ENCODE results near the gene FBXO40. TPM values are rescaled to one million over a fixed set of nuclear protein-coding genes. Genes with fewer than 3 reads are reported as not detected.

The FBXO40 gene
- total RNA-seq, 1 donor from 2014 or later = 4.2 TPM

- Histone ChIP-seq H3K4me1 (ENCODE audit: control insufficient read depth in 3 of 3, insufficient read depth in 3 of 3, low read length in 3 of 3) (no peaks in the 10 kb centered on the region), H3K9ac (ENCODE audit: low read depth in 1 of 3, low read length in 3 of 3) (no peak overlapping the region), H3K4me3 (ENCODE audit: low read length in 3 of 3) (no peak overlapping the region), H3K27ac (ENCODE audit: low read depth, low read length) (no peak overlapping the region), H3K9me3 (ENCODE audit: control insufficient read depth in 3 of 3, low read length in 3 of 3) (no peaks in the 10 kb centered on the region), H3K36me3 (ENCODE audit: control insufficient read depth in 3 of 3, insufficient read depth in 3 of 3, low read length in 3 of 3) (peaks cover 0 to 4% (median 0%) of the 10 kb centered on the region in 3 donors), H3K27me3 (ENCODE audit: control insufficient read depth in 3 of 3, insufficient read depth in 3 of 3, low read length in 3 of 3) (no peaks in the 10 kb centered on the region)
Observed at GRCh38 chr3:121637922-121638321, 44.7 kb downstream of the FBXO40 start.

- Histone ChIP-seq H3K36me3 (ENCODE audit: control insufficient read depth in 3 of 3, insufficient read depth in 3 of 3, low read length in 3 of 3) (peaks cover 0 to 2% (median 1%) of the 10 kb centered on the region in 3 donors), H3K27me3 (ENCODE audit: control insufficient read depth in 3 of 3, insufficient read depth in 3 of 3, low read length in 3 of 3) (no peaks in the 10 kb centered on the region), H3K4me1 (ENCODE audit: control insufficient read depth in 3 of 3, insufficient read depth in 3 of 3, low read length in 3 of 3) (no peaks in the 10 kb centered on the region), H3K27ac (ENCODE audit: low read depth, low read length) (no peak overlapping the region), H3K4me3 (ENCODE audit: low read length in 3 of 3) (no peak overlapping the region), H3K9me3 (ENCODE audit: control insufficient read depth in 3 of 3, low read length in 3 of 3) (no peaks in the 10 kb centered on the region), H3K9ac (ENCODE audit: low read depth in 1 of 3, low read length in 3 of 3) (no peak overlapping the region)
Observed at GRCh38 chr3:121641127-121641526, 47.9 kb downstream of the FBXO40 start.

DNA sequence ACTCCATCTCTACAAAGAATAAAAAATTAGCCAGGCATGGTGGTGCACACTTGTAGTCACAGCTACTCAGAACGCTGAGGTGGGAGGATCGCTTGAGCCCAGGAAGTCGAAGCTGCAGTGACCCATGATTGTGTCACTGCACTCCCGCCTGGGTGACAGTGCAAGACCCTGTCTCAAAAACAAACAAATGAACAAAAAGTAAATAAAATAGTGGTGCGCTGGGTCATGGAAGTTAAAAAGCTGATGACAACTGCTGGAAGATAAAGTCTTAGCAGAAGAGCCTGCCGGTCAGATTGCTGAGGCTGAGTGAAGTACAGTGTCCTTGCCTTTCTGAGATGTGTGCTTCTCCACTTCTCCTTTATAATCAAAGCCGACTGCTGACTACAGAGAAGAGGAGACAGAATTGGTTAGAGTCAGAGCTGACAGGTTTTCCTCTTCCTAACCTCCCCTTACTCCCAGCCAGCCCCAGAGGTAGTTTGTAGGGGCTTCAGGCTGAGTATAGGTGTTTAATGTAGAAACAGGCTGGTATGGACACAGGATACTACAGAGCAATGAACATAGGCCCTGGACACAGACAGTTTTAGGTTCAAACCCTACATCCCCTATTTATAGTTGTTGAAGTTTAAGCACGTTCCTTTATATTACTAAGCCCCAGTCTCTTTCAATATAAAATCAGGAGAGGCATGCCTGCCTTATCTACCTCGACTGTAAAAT, 49.6 kb downstream of the FBXO40 start:
- no peak overlapping the region for H3K4me3 ChIP-seq (ENCODE audit: low read length in 3 of 3)
- no peaks in the 10 kb centered on the region for H3K27me3 ChIP-seq (ENCODE audit: control insufficient read depth in 3 of 3, insufficient read depth in 3 of 3, low read length in 3 of 3)
- no peak overlapping the region for H3K27ac ChIP-seq (ENCODE audit: low read depth, low read length)
- no peaks in the 10 kb centered on the region for H3K9me3 ChIP-seq (ENCODE audit: control insufficient read depth in 3 of 3, low read length in 3 of 3)
- H3K36me3 ChIP-seq (ENCODE audit: control insufficient read depth in 3 of 3, insufficient read depth in 3 of 3, low read length in 3 of 3) = peaks cover 0 to 2% (median 0%) of the 10 kb centered on the region in 3 donors
- no peaks in the 10 kb centered on the region for H3K4me1 ChIP-seq (ENCODE audit: control insufficient read depth in 3 of 3, insufficient read depth in 3 of 3, low read length in 3 of 3)
- H3K9ac ChIP-seq (ENCODE audit: low read depth in 1 of 3, low read length in 3 of 3) = no peak overlapping the region

DNA sequence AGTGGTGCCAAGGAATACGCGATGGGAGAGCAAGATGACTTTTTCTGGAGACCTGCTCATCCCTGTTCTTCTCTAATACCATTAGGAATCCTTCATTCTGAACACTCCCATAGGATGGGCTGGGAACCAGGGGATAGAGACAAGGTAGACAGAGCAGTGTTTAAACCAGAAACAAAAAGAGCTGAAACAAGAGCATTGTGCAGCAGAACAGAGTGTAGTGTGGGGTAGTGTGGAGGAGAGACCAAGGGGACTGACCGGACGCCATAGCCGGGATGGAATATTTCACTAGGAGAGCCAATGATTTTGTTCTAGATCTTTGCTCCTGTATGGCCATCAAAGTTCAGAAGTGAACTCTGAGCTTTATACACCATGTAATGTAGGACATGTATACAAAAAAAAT, 51.9 kb downstream of the FBXO40 start:
- Histone ChIP-seq H3K4me3 (ENCODE audit: low read length in 3 of 3) (no peak overlapping the region), H3K36me3 (ENCODE audit: control insufficient read depth in 3 of 3, insufficient read depth in 3 of 3, low read length in 3 of 3) (peaks cover 0 to 2% (median 0%) of the 10 kb centered on the region in 3 donors), H3K9me3 (ENCODE audit: control insufficient read depth in 3 of 3, low read length in 3 of 3) (no peaks in the 10 kb centered on the region), H3K9ac (ENCODE audit: low read depth in 1 of 3, low read length in 3 of 3) (no peak overlapping the region), H3K27ac (ENCODE audit: low read depth, low read length) (no peak overlapping the region), H3K4me1 (ENCODE audit: control insufficient read depth in 3 of 3, insufficient read depth in 3 of 3, low read length in 3 of 3) (peaks cover 5 to 7% (median 7%) of the 10 kb centered on the region in 3 donors), H3K27me3 (ENCODE audit: control insufficient read depth in 3 of 3, insufficient read depth in 3 of 3, low read length in 3 of 3) (no peaks in the 10 kb centered on the region)

DNA sequence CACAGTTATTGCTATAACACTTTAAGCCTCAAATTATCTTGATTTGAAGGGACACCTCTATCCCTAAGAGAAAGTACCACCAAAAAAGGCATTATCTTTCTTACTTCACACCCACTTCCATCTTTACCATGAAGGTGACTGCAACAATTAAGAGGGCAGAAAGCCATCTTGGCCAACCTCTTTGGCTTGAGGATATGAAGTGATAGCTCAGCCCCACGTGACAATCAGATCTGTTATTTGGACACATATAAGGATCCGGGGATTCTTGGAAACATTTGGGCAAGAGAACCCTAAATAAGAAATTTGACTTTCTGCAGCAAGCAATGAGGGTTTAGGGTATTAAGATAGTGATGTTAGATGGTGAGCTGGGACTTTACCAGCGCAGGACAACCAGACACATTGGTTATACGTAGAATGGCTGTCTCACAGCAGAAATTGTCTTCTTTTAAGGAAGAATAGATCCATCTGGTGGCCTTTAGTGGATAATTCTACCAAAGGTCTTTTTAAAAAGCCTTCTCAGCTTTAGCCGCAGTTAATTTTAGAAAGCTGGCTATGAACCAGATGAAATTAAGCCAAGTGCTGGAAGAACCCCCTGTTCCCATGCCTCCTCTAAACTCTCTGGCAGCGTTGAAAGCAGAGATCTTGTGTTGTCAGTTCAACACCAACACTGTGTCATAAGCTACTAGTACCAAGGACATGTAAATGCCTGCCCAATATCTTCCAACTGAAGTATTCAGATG, 55.2 kb downstream of the FBXO40 start:
- Histone ChIP-seq H3K9me3 (ENCODE audit: control insufficient read depth in 3 of 3, low read length in 3 of 3) (no peaks in the 10 kb centered on the region), H3K36me3 (ENCODE audit: control insufficient read depth in 3 of 3, insufficient read depth in 3 of 3, low read length in 3 of 3) (peaks cover 0 to 2% (median 0%) of the 10 kb centered on the region in 3 donors), H3K4me3 (ENCODE audit: low read length in 3 of 3) (peak overlapping the region in 2 of 3 donors; percentile 6 to 53), H3K27me3 (ENCODE audit: control insufficient read depth in 3 of 3, insufficient read depth in 3 of 3, low read length in 3 of 3) (no peaks in the 10 kb centered on the region), H3K27ac (ENCODE audit: low read depth, low read length) (peak overlapping the region; percentile 57), H3K9ac (ENCODE audit: low read depth in 1 of 3, low read length in 3 of 3) (no peak overlapping the region), H3K4me1 (ENCODE audit: control insufficient read depth in 3 of 3, insufficient read depth in 3 of 3, low read length in 3 of 3) (peaks cover 5 to 7% (median 7%) of the 10 kb centered on the region in 3 donors)

DNA sequence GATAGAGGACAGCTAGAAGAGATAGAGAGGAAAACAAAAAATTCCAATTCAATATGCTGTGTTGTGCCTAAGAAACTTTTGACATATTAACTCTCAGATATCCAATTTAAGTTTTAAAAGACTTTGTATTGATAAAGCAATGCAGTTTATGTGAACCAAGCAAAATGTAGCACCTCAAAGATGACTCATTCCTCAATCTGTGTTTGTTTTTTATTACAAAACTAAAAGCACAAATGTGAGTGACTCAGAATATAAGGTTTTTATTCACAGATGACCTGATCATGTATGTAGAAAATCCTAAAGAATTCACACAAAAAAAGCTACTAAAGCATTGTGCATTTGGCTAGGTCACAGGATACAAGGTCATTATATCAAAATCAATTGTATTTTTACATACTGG, 56.5 kb downstream of the FBXO40 start:
- Histone ChIP-seq H3K27ac (ENCODE audit: low read depth, low read length) (no peak overlapping the region), H3K9ac (ENCODE audit: low read depth in 1 of 3, low read length in 3 of 3) (no peak overlapping the region), H3K4me3 (ENCODE audit: low read length in 3 of 3) (no peak overlapping the region), H3K27me3 (ENCODE audit: control insufficient read depth in 3 of 3, insufficient read depth in 3 of 3, low read length in 3 of 3) (no peaks in the 10 kb centered on the region), H3K9me3 (ENCODE audit: control insufficient read depth in 3 of 3, low read length in 3 of 3) (no peaks in the 10 kb centered on the region), H3K4me1 (ENCODE audit: control insufficient read depth in 3 of 3, insufficient read depth in 3 of 3, low read length in 3 of 3) (peaks cover 5 to 7% (median 7%) of the 10 kb centered on the region in 3 donors), H3K36me3 (ENCODE audit: control insufficient read depth in 3 of 3, insufficient read depth in 3 of 3, low read length in 3 of 3) (no peaks in the 10 kb centered on the region)

DNA sequence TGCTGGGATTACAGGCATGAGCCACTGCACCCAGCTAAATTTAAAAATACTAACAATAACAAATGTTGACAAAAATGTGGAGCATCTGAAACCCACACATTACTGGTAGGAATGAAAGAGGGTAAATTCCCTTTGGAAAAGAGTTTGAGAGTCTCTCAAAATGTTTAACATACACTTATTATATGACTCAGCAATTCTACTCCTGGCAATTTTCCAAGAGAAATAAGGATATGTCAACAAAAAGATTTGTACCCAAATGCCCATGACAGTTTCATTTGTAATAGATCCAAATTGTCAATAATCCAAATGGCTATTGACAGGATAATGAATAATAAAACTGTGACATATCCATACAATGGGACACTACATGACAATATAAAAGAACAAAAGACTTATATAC, 58.5 kb downstream of the FBXO40 start:
- no peaks in the 10 kb centered on the region for H3K36me3 ChIP-seq (ENCODE audit: control insufficient read depth in 3 of 3, insufficient read depth in 3 of 3, low read length in 3 of 3)

DNA sequence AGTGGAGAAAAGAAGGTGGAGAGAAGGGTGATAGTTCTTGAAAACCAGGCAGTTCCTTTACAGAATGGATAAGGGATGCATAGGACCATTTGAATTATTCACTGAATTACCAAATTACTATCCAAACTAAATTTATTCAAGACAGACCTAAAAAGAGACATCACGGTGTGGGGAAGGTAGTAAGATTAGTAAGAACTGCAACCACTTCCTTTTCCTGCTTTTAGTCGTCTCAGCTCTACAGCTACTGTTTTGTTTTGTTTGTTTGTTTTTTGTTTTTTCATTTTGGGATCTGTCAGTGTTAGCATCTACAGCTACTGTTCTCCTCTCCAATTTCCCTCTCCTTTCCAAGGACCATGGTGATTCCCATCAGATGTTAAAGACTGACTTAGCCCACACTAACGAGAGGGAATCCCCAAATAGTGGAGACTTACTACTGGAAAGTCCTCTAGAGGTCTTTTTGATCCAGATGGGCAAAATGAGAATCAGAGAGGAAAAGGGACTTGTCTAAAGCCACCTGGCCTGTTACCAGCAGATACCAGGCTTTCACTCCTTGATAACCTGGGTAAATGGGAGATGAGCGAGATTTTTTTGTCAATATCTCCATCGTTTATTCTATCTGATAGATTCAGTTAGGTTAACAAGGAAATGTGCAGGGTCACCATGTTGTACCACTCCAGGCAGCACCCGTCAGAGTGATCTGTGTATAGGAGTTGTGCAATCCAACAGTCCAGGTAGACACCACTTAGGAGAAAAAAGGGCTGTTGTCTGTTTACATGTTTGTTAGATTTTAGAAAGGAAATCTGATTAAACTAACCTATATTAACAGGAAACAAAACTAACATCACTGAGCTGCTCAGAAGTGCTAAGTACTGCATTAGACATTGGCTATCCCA, 61.6 kb downstream of the FBXO40 start:
- no peaks in the 10 kb centered on the region for H3K27me3 ChIP-seq (ENCODE audit: control insufficient read depth in 3 of 3, insufficient read depth in 3 of 3, low read length in 3 of 3)
- H3K27ac ChIP-seq (ENCODE audit: low read depth, low read length) = no peak overlapping the region
- no peak overlapping the region for H3K9ac ChIP-seq (ENCODE audit: low read depth in 1 of 3, low read length in 3 of 3)
- no peak overlapping the region for H3K4me3 ChIP-seq (ENCODE audit: low read length in 3 of 3)
- no peaks in the 10 kb centered on the region for H3K4me1 ChIP-seq (ENCODE audit: control insufficient read depth in 3 of 3, insufficient read depth in 3 of 3, low read length in 3 of 3)
- no peaks in the 10 kb centered on the region for H3K9me3 ChIP-seq (ENCODE audit: control insufficient read depth in 3 of 3, low read length in 3 of 3)
- H3K36me3 ChIP-seq (ENCODE audit: control insufficient read depth in 3 of 3, insufficient read depth in 3 of 3, low read length in 3 of 3) = no peaks in the 10 kb centered on the region

More for the DNA sequence above, 58.5 kb downstream of the FBXO40 start:
- H3K9ac ChIP-seq (ENCODE audit: low read depth in 1 of 3, low read length in 3 of 3) = no peak overlapping the region
- no peaks in the 10 kb centered on the region for H3K27me3 ChIP-seq (ENCODE audit: control insufficient read depth in 3 of 3, insufficient read depth in 3 of 3, low read length in 3 of 3)
- H3K4me1 ChIP-seq (ENCODE audit: control insufficient read depth in 3 of 3, insufficient read depth in 3 of 3, low read length in 3 of 3) = peaks cover 5 to 7% (median 7%) of the 10 kb centered on the region in 3 donors
- H3K27ac ChIP-seq (ENCODE audit: low read depth, low read length) = no peak overlapping the region
- no peak overlapping the region for H3K4me3 ChIP-seq (ENCODE audit: low read length in 3 of 3)
- no peaks in the 10 kb centered on the region for H3K9me3 ChIP-seq (ENCODE audit: control insufficient read depth in 3 of 3, low read length in 3 of 3)

DNA sequence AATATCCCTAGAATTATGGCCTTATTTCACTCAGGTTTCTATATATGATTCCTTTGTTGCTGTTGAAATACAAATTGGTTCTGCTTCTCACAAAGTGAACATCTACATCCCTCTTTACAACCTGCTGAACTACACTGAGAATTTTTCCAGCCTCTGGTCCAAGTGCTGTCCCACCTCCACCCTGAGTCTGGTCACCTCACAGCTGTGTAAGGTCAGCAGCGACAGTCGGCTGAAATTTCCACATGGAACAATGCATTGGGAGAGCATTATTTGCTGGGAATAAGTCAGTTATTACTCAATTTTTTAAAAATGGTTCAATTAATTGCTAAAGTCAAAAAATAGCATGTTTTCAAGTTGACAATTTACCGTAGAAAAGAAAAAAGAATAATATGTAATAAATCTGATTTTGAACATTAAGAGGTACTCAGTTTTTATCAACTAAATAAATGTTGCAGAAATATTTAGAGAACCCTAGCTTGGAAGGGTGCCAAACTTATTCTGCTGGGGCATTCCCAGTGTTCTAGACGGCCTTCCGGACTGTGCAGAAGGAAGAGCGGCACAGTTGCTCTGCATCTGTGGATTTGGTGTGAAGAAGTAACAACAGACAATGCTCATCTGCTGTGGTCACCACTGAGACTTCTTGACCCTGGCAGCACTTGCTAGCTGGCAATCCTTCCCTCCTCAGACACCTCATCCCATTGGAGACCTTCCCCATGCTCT, 65.7 kb downstream of the FBXO40 start:
- Histone ChIP-seq H3K27ac (ENCODE audit: low read depth, low read length) (no peak overlapping the region), H3K27me3 (ENCODE audit: control insufficient read depth in 3 of 3, insufficient read depth in 3 of 3, low read length in 3 of 3) (no peaks in the 10 kb centered on the region), H3K4me1 (ENCODE audit: control insufficient read depth in 3 of 3, insufficient read depth in 3 of 3, low read length in 3 of 3) (peaks cover 6 to 13% (median 8%) of the 10 kb centered on the region in 3 donors)

More for the DNA sequence above, 65.7 kb downstream of the FBXO40 start:
- H3K4me3 ChIP-seq (ENCODE audit: low read length in 3 of 3) = no peak overlapping the region
- H3K9me3 ChIP-seq (ENCODE audit: control insufficient read depth in 3 of 3, low read length in 3 of 3) = no peaks in the 10 kb centered on the region
- no peak overlapping the region for H3K9ac ChIP-seq (ENCODE audit: low read depth in 1 of 3, low read length in 3 of 3)
- H3K36me3 ChIP-seq (ENCODE audit: control insufficient read depth in 3 of 3, insufficient read depth in 3 of 3, low read length in 3 of 3) = peaks cover 0 to 6% (median 4%) of the 10 kb centered on the region in 3 donors
